GM12801 (cell line): ENCODE measurements around the gene PADI4.

Experiments used
- TF ChIP-seq, protein P1 (sequence below): IDR thresholded peaks from one replicate; pipeline ENCODE4 v1.5.1; 2011; ENCODE audit warnings: control low read depth; ENCODE audit not compliant: insufficient read length; ENCODE audit errors: extremely low read depth

The PADI4 gene

DNA sequence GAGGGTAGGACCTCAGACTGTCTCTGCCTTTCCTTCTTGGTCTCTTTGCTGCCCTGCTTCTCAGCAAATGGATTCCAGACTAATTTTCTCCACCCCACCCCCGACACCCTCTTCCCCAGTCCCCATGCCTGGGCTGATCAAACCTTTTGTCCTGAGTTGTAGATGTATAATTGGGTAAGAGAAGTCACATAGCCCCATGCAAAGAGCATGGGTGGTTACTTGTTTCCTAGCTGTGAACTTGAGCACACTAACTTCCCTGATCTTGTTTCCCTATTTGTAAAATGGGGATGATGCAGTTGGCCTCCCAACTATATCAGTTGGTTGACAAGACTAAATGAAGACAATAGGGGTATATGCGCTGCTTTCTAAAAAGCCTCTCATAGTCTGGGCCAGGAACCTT is 73.2 kb downstream of the PADI4 start:
- TF ChIP-seq, protein P1, sequence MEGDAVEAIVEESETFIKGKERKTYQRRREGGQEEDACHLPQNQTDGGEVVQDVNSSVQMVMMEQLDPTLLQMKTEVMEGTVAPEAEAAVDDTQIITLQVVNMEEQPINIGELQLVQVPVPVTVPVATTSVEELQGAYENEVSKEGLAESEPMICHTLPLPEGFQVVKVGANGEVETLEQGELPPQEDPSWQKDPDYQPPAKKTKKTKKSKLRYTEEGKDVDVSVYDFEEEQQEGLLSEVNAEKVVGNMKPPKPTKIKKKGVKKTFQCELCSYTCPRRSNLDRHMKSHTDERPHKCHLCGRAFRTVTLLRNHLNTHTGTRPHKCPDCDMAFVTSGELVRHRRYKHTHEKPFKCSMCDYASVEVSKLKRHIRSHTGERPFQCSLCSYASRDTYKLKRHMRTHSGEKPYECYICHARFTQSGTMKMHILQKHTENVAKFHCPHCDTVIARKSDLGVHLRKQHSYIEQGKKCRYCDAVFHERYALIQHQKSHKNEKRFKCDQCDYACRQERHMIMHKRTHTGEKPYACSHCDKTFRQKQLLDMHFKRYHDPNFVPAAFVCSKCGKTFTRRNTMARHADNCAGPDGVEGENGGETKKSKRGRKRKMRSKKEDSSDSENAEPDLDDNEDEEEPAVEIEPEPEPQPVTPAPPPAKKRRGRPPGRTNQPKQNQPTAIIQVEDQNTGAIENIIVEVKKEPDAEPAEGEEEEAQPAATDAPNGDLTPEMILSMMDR: no peak

DNA sequence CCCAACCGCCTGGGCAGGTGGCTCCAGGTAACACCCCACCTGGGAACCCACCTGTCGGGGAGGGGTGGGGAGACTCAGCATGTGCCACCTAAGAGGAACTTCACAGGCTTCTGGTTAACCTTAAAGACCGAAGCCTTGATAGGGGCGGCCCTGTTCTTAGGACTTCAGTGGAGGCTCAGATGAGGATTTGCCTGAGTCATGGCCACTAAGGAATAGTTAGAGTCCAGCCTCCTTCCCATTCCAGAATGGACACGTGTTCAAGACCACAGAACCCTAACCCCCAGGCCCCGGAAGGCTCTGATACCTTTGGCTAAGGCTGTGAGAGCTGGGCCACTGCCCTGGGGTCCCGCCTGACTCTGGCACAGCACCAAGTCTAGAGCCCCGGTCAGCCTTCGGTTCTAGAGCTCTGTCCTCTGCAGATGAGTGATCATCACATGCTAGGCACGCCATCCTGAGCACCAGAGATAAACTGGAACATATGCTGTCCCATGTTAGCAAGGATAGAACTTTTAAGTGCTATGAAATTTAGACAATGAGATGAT is 84.3 kb downstream of the PADI4 start:
- TF ChIP-seq, protein P1: no peak

- TF ChIP-seq, protein P1: no peak
Measured at GRCh38 chr1:17393230-17393629, 85.2 kb downstream of the PADI4 start.

DNA sequence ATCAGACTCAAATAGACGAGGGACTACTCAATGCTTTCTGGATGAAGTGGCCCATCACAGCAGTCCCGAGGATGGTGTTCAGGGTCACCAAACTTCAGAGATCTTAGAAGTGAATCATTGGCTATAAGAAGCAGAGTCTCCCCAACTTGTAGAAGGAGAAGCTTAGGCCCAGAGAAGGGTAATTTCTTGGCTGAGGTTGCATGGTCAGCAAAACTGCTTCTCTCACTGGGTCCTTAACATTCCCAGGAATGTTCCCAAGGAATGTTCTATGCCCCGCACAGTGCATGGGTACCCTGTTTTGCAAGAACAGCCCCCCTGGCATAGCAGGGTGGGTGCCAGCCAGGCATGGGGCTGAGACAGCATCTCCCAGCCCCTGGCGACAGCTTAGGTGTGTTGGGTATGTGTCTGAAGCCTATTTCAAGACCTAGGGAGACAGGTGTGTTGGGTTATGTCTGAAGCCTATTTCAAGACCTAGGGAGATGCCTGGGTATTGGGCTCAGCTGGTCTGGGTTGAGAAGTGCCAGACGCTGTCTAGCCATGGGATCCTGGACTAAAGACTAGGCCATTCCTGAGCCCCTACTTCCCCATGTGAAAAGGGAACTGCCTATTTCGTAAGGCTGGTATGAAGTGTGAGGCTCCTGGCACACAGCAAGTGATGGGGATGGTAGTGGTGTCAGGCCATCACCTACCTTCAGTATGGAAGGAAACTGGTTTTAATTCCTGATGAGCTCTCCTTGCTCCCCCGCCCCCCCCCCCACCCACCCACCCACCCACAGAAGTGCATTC is 90.1 kb downstream of the PADI4 start:
- TF ChIP-seq, protein P1: no peak

DNA sequence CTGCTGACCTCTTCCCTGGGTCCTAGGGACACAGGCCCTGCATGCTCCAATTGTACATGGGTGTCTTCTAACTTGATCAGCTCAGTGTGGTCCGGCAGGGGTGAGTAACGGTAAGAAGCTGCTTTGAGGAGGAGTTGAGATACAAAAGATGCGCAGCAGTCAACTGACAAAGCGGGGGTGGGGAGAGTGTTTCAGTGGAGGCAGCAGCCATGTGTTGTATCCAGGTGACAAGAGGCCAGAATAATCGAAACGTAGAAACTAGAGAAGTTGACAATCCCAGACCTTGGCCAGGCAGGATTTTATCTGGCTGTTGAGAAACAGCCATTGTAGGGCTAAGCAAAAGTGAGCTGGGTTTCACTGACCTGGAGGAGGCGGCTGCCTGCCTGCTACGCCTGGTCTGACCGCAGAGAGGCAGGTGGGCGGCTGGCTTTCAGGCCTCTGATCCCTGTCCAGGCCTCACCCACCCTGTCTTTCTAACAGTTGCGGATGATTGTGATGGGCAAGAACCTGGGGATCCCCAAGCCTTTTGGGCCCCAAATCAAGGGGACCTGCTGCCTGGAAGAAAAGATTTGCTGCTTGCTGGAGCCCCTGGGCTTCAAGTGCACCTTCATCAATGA is 92.8 kb downstream of the PADI4 start:
- TF ChIP-seq, protein P1: no peak

GRCh38 chr1:17401841-17402240 is 93.8 kb downstream of the PADI4 start:
- TF ChIP-seq, protein P1: no peak

GRCh38 chr1:17403081-17403480 is 95.1 kb downstream of the PADI4 start:
- TF ChIP-seq, protein P1: no peak
